Activated gamma-delta T cell treated with anti-CD3 and anti-CD28 coated beads, Interleukin-2, amount 50 U/mL, for 16 hours (primary cell): ENCODE results near the gene CWC15.
"Not testable (repeated sequence)": the region's sequence is repeated elsewhere in the genome, so short reads cannot be mapped to it uniquely, and the experiment has no call there.

Experiments used
- DNase-seq: peaks from one replicate; pipeline ENCODE4 v3.0.0-alpha.2; 2020; ENCODE audit warnings: low read depth

The CWC15 gene

GRCh38 chr11:94913718-94914394, 59.5 kb downstream of the CWC15 start:
- not testable (repeated sequence) for DNase-seq

- no peak for DNase-seq
These were observed 60.5 kb downstream of the CWC15 start for GRCh38 chr11:94912806-94913205.
